GM12873 (cell line): ENCODE results near the gene CACNG8.

Experiments used
- TF ChIP-seq, protein P1 (sequence below): IDR thresholded peaks from 2 replicates; pipeline ENCODE4 v1.5.1; 2012; ENCODE audit warnings: low read depth, mild to moderate bottlenecking, moderate library complexity, low read length, control low read depth; ENCODE audit not compliant: insufficient read depth; ENCODE audit errors: missing control alignments

The CACNG8 gene

DNA sequence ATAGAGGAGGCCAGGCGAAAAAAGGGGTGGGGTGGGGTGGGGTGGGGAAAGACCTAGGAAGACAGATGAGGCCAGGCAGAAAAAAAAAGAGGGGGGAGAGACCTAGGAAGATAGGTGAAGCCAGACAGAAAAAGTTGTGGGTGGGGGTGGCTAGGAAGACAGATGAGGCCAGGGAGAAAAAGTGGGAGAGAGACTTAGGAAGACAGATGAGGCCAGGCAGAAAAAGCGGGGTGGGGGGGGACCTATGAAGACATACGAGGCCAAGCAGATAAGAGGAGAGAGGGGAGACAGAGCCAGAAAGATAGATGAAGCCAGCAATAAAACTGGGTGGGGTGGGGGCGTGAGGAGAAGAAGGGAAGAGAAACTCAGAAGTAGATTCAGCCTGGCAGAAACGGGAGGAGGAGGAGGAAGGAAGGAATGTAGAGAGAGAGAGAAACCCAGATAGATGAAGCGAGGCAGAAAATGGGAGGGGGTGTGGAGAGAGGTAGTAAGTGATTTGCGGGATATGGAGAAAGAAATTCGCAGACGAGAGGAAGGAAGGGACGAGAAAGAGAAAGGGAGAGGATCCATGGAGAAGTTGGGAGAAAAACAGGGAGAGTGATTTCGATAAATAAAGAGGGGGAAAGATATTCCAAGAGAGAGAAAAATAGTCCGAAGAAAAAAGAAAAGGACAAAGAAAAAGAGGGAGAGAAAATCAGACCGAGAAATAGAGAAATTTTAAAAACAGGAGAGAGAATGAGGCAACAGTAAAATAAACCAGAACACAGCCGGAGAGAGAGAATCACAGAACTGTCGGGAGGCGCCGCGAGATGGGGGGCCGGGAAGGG lies 16.5 kb downstream of the CACNG8 start:
- TF ChIP-seq, protein P1, sequence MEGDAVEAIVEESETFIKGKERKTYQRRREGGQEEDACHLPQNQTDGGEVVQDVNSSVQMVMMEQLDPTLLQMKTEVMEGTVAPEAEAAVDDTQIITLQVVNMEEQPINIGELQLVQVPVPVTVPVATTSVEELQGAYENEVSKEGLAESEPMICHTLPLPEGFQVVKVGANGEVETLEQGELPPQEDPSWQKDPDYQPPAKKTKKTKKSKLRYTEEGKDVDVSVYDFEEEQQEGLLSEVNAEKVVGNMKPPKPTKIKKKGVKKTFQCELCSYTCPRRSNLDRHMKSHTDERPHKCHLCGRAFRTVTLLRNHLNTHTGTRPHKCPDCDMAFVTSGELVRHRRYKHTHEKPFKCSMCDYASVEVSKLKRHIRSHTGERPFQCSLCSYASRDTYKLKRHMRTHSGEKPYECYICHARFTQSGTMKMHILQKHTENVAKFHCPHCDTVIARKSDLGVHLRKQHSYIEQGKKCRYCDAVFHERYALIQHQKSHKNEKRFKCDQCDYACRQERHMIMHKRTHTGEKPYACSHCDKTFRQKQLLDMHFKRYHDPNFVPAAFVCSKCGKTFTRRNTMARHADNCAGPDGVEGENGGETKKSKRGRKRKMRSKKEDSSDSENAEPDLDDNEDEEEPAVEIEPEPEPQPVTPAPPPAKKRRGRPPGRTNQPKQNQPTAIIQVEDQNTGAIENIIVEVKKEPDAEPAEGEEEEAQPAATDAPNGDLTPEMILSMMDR = no peak

DNA sequence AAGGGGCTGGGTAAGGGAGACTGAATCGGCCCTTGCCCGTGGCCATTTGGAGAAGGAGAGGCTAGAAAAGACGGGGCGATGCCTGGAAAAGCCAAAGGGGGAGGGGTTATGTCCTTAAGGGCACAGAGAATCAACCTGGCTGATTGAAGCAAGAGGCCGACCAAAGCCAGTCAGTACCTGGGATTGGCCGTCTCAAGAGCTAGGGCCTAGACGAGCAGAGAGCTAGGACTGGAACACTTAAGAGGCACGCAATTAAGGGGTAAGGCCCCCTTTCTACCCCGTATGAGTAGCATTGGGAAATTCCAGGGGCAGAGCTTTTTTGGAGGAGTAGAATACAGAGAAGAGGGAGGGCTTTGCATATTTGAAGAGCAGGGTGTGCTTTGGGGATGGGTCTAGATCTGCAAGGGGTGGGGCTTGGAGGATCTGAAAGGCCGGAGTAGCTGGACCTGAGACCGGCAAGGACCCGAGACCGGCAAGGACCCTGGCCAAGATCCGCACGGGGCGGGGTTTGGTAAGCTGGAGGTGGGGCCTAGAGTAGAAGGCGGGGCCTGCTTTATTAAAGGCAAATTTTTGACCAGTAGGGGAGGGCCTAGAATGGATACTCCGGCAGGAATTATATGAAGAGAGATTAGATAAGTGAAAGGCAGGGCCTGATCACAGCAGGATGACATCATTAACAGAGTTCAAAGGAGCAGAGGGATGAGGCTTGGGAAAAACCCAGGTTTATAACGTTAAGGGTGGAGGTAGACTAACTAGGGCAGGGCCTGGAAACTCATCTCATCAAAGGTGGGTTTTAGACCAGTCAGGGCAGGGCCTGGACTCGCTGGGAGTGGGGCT lies 18.0 kb downstream of the CACNG8 start:
- TF ChIP-seq, protein P1 = no peak

DNA sequence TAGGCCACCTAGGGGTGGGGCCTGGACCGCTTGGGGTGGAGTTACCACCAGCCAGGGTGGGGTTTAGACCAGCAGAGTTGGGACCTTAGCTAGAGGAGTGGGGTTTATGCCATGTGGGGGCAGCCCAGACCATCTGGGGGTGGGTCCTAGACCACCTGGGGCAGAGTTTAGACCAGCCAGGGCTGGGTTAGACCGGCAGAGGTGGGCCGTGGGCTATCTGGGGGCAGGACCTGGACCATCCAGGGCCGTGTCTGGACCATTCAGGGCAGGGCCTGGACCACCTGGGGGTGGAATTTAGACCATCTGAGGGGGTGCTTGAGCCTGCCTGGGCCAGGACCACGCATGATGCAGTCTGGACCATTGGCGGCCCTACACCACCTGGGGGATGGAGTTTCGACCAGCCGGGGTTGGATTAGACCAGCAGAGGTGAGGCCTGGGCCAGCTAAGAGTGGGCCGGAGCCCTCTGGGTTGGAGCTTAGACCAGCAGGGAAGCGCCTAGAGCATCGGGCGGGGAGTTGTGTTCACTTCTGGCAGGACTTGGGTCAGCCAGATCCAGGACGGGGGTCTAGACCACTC lies 18.7 kb downstream of the CACNG8 start:
- TF ChIP-seq, protein P1 = no peak

DNA sequence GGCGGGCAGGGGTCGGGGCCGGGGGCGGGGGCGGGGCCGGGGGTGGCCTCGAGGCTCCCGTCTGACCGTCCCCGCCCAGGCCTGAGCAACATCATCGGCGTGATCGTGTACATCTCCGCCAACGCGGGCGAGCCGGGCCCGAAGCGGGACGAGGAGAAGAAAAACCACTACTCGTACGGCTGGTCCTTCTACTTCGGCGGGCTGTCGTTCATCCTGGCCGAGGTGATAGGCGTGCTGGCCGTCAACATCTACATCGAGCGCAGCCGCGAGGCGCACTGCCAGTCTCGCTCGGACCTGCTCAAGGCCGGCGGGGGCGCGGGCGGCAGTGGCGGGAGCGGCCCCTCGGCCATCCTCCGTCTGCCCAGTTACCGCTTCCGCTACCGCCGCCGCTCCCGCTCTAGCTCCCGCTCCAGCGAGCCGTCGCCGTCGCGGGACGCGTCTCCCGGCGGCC lies 19.3 kb downstream of the CACNG8 start:
- TF ChIP-seq, protein P1 = no peak

DNA sequence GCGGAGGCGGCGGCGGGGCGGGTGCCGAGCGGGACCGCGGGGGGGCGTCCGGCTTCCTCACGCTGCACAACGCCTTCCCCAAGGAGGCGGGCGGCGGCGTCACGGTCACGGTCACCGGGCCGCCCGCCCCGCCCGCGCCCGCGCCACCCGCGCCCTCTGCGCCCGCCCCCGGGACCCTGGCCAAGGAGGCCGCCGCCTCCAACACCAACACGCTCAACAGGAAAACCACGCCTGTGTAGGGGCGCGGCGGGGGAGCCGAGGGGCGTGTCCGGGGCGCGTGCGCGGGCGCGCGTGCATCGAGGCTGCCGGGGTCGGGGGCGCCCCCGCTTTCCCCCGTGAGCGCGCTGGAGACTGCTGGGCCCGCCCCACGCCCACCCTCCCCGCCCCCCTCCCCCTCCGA lies 19.9 kb downstream of the CACNG8 start:
- TF ChIP-seq, protein P1 = no peak

DNA sequence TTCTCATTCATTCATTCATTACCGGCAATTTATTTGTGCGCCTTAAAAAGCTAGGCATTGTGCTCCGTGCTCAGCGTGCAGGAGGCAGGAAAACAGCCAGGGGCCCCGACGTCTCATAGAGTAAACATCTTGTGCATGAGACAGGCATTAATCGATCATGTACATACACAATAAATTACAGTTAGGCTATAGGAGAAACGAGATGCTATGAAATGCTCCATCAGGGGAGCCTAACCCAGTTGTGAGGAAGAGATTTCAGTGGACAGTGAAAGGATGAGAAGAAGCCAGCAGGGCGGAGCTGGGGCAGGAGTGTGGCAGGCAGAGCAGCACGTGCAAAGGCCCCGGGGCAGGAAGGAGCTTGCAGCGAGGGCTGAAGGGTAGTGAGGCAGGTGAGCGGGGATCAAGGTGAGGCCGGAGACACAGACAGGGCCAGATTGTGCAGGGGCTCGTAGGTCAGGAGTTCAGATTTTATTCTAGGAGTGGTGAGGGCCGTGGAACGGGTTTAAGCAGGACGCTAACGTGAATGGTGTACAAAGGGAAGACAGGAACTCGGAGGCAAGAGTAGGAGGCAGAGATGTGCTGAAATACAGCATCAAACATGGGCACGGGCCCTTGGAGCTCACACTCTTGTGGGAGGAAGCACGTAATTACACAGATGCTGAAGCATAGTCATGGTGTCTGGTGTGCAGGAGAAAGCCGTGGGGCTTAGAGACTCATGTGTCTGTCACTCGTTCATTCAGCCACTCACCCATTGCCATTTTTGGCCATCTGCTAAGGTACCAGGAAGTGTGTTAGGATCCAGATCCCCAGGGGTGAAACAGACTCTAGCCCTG lies 20.9 kb downstream of the CACNG8 start:
- TF ChIP-seq, protein P1 = no peak
